Measurements from ENCODE around the gene IL1RN. TPM values are rescaled to one million over a fixed set of nuclear protein-coding genes. Genes with fewer than 3 reads are reported as not detected.

The IL1RN gene
- polyA plus RNA-seq, 4 donors = 1.4 to 8.7 (median 5.1) TPM

DNA sequence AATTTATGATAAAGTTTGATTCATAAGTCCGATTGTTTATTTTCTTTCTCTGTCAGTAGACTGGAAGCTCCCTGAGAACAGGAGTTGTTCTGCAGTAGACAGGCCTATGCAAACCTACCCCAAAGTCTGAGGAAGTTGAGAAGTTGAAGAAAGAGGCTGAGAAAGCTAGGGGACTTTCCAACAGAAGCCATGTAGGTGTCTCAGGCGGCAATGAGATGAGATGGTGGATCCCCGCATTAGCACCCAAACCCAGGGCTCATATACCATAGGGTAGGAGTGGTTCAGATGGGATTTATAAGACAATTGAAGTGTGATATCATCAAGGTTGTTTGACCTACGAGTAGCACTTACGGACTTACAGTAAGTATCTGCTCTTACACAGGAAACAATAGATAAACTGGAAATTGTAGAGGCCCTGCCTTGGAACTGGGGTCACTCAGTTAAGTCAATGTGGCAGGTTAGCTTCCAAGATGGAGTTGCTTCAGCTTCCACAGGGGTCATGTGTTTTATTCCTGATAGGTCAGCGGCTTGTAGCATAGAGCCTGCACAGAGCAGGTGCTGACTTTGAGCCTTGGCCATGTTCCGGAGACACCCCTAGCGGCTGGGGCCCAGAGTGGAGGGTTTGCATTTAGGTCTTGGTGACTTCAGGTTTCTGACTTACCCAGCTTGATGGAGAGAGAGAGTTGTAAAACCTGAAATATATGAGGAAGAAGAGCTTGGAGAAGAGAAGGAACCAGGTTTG, 44.1 kb downstream of the IL1RN start:
- no peak for DNase-seq (ENCODE audit: low read depth in 4 of 4, low spot score in 3 of 4)

DNA sequence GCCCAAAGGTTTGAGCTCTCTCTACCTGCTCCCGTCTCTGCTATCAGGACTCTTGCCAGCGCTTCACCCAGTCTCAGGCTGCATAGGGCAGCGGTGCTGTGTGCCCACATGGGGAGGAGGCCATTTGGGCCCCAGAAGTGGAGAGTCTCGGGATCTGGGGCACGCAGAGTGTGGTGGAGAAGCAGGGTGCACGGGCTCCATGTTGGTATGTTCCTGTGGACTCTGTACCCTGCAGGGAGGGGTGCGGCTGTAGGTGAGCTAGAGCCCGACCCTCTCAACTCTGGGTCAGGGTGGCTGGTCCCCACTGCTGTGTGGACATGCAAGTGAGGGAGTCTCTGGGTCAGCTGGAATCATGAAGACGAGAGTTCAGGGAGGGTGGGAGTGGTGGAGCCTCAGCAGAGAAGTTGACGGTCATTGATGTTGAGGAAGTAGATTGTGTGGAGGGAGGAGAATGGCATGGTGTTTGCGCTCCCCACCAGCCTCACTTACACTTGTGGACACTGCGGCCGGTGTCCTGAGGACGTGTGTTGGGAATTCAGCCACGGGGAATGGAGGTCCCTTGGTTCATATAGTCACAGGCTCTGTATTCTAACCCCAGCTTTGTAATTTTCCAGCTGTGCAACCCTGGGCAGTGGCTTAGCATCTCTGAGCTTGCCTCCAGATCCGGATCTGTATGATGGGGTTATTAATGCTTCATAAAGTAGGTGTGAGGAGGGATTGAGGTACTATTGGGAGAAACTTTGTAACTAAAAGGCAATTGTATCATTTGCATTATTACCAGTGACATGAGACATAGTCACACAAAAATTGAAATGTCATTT, 45.5 kb downstream of the IL1RN start:
- no peak for DNase-seq (ENCODE audit: low read depth in 4 of 4, low spot score in 3 of 4)

DNA sequence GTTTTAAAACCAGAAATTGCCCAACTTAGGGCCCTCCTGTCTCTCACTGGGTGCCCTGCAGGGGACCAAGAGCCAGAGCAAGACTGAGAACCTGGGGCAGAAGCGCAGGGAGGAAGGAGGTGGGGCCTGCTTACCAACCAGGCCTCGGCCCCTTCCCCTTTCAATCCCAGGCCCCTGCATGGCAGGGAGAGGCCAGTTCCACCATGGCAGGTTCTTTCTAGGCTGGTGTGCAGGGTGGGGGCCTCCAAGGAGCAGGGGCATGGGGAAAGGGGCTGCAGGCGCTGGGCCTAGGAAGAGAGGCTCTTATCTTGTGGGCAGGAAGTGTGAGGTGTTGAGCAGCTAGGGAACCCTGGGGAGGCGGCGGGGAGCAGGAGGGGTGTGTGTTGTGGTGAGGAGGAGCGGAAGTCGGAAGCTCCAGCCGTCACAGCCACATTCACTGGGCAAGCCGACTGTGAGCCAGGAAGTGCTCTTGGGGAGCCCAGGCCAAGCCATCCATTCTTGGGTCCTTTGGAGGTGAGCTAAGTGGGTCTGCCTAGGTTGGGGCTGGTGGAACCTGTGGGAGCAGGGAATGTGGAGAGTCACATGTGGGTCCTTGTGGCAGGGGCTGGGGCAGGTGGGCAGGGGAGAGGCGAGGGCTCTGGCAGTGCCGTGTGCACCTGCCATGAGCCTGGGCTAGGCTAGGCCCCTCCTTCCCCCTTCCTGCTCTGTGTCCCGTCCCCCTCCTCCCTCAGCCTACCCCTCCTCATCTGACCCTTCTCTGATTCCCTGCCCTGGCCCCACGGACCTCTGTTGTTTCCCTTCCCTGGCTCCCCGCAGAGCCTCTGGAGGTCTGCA, 46.4 kb downstream of the IL1RN start, which contains the start of gene PSD4:
Gene PSD4, plus strand, starts transcription at position 430 of the 834 bp plus-strand sequence. CDS start 8,486 bp downstream, outside the sequence.
- no peak for DNase-seq (ENCODE audit: low read depth in 4 of 4, low spot score in 3 of 4)

DNA sequence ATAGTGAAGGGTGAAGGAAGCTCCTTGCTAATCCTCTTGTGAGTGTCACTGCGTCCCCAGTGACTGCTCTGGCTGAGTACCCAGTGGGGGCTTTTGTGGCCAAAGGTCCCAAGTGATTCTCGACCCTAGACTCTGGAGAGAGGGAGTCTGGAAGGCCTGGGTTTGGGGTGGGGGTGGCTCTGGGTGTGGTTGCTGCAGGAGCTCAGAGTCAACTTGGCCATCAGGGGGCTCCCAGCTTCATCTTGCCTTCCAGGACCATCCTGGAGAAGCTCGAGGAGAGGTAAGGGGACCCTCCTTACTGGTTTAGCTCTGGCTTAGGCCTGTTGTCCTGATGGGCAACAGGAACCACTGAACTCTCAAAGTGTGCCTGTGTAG, 47.0 kb downstream of the IL1RN start:
- DNase-seq (ENCODE audit: low read depth in 4 of 4, low spot score in 3 of 4) = no peak

DNA sequence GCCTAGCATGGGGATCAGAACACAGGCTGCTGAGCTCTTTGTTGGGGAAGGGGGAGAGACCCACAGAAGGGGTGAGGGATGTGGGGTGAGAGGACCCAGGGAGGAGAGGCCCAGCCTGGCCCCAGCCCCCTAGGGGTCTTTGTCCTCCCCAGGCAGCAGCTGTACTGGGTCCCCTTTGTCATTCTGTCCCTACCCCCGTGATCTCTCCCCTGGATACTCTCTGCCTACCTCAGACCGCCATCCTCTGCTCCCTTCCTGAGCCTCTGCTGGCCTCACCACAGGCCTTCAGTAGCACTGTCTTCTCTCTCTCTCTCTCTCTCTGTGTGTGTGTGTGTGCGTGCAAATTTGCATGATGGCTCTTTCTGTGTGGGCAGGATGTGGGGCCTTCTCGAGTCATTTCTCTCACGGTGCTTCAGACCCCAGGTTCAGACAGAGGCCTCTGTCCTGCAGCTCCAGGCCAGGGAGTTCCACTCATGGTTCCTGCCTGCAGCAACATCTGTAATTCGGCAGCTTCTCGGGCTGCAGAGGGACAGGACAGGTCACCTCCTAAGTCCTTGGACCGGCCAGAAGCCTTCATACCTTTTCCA, 47.7 kb downstream of the IL1RN start:
- no peak for DNase-seq (ENCODE audit: low read depth in 4 of 4, low spot score in 3 of 4)

DNA sequence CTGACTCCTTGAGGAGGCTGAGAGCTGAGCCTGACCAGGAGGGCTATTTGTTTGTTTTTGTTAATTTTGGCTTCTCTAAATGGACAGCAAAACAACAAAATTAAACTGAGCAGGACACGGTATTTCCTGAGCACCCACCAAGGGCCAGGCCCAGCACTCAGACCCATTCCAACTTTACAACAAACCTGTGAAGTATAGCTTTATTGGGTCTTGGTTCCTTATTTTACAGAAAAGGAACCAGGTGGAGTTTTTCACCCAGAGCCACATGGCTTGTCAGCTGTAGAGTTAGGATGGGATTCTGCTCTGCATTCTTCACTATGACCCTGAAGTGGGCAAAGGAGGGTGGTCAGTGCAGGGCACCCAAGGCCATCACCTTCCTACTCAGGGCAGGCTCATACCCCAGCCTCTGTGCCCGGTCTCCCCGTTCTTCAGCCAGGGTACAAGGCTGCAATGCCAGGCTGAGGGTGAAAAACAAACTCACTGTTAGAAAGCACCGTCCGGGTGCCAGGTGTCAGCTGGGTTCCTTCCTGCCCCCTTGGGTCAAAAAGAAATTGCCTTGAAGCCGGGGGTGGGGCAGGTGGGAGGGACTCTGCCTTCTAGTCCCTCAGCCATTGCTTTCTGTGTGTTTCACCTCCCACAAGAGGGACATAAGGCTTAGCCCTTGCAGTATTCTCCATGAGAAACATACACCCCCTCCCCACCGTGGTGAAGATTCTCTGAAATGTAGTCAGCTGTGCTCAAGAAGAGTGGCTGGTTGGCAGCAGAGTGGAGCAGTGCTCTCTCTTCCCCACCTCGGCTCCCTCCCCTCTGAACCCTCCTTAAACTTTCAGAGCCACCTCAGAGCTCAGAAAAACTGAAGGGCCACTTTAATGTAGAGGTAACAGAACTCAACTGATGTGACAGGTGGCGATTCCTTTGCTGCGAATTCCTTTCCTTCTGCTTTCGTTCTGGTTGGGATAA, 48.6 kb downstream of the IL1RN start:
- no peak for DNase-seq (ENCODE audit: low read depth in 4 of 4, low spot score in 3 of 4)

DNA sequence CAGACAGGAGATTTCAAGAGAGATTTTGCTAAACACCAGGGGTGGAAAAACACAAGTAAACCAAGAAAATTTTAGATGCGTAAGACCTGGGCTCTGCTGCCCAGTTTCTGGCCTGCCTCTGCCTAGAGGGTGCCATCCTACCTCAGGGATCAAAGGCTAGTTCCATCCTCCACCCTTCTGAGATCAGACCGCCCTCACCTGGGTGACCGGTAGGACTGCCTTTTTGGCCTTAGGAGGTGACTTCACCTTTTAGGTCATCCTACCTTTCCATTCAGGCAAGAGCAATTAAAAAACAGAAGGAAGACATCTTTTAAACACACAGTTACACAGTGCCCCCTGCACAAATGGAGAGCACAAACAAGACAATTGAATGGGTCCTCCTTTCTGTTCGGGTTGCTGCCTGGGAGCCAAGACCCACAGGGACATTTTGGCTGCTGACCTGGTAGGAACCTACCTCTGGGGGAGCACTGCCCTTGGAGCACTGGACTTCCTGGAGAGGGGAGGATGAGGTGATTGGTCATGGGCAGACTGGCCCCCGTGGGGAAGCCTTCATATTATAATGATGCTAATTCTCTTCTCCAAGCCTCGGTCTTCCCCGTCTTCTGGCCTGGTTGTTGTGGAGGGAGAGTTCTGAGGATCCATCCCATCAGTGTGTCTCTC, 49.4 kb downstream of the IL1RN start:
- DNase-seq (ENCODE audit: low read depth in 4 of 4, low spot score in 3 of 4) = no peak

DNA sequence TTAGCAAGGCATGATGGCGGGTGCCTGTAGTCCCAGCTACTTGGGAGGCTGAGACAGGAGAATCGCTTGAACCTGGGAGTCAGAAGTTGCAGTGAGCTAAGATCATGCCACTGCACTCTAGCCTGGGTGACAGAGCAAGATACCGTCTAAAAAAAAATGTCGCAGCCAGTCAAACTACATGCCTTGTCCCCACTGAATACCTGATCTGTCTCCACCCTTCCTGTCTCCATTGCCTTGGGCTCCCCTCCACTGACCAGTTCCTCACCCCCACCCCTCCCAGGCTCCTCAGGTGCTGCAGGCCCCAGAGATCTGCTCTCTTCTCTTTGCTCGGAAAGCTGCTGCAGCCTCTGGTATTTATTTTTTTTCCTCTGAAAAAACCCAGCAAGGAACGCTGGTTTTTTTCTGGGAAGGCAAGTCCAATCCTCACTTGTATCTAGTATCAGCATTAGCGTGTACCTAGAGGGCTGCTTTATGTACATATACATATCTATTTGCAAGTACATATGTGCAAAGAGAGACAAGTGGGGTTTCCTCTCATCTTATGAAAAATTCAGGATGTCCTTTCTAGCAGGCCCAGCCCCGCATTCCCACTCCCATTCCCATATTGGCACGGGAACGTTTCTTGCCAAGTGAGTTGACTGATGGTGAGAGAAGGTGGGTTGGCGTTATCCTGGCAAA, 50.8 kb downstream of the IL1RN start:
- no peak for DNase-seq (ENCODE audit: low read depth in 4 of 4, low spot score in 3 of 4)

DNA sequence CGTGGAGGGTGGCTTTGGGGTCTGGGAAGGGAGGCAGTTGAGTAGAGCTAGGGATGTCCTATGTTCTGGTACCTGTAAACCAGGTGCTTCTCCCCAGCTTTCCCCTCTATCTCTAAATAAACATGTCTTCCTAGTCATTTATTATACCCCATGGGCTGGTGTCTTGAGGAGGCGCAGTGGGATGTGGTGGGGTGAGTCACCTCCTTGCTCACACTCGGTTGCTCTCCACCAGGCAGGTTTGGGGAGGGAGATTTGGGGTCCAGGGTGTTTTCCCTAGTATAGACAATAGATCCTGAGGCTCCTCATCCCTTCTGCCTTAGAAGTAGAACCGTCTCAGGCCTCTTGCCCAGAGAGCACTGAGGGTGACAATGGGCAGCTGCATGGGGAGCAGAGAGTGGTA, 51.5 kb downstream of the IL1RN start:
- DNase-seq (ENCODE audit: low read depth in 4 of 4, low spot score in 3 of 4) = no peak

DNA sequence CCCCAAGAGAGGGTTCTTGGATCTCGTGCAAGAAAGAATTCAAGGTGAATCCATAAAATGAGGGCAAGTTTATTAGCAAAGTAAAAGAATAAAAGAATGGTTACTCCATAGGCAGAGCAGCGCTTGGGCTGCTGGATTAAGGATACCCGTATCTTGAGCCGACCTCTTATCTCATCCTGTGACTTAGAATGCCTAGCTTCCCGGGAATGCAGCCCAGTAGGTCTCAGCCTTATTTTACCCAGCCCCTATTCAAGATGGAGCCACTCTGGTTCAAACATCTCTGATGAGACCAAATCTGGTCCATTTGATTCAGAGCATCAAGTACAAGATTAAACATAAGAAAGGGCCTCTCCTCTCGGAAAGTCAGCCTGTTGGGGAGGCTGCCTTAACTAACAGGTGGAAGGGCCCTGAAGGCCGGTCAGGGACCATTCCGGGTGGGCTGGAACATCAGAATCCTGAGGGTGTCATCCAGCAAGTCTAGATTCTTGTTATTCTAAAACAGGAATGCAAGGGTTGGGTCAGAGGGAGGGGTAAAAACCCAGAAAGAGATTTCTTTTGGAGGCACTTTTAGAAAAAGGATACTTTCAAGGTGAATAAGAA, 52.1 kb downstream of the IL1RN start:
- DNase-seq (ENCODE audit: low read depth in 4 of 4, low spot score in 3 of 4) = no peak

DNA sequence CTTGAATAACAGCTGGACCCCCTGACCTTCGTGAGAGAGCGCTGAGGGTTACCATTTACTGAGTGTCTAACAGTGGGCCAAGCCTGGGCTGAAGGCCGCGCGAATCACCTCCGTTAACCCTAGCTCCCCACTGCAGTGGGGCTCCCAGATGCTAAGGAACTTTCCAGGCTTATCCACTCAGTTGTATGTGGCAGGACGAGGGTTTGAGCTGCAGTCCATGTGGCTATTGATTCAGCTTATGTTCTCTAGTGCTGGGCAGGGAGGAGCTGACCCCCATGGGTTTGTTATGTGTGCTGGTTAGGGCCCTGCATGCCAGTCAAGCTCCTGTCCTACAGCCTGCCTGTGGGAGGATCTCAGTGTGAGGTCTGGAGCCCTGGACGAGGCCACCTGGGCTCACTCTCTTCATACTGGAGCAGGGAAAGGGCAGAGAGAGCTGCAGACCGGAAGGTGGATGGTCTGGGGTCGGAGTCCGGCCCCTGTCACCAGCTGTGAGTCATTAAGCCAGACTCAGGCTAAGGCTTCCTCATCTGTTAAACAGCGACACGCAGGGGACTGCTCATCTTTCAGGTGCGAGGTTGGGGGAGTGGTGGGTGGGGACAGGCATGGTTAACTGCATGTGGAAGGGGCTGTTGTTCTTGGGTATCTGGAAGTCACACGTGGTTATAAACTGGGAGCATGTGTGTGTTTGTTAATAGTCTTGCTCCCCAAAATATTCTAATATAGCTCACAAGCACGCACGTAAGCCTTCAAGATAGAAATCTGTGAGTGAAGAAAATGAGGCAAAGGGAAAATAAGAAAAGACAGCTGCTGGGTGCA, 52.9 kb downstream of the IL1RN start:
- no peak for DNase-seq (ENCODE audit: low read depth in 4 of 4, low spot score in 3 of 4)

DNA sequence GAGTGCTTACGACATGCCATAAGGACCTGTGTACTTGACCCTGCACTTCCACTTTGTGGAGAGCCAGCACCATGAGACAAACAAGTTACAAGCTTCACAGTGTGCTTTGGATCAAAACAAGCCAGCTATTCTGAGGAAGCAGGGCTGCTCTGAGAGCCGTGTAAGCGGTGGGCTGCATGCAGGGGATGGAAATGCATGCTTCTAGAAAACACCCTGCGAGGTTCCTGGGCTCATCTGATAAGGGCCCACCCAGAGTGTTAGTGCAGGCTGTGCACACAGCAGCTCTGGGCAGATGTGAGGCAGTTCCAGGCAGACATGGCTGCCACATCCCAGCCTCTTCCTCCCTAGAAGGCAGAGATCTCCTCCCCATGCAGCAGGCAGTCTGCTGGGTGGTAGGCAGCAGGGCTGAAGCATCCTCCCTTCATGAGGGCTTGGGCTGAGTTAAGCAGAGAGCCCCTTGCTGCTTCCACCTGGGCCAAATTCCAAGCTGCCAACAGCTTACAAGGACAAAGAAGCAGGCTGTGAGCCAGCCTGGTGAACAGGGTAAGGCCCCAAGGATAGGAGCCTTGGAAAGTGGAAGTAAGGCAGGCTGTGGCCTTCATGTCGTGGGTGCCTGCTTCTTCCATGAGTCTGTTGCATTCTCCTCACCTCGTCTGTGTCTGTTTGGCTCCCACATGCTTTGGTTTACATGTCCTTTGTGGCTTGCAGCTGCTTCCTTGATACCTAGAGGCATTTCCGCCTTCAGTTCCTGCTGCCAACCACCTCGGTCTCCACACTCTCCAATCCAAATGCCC, 54.1 kb downstream of the IL1RN start:
- no peak for DNase-seq (ENCODE audit: low read depth in 4 of 4, low spot score in 3 of 4)

DNA sequence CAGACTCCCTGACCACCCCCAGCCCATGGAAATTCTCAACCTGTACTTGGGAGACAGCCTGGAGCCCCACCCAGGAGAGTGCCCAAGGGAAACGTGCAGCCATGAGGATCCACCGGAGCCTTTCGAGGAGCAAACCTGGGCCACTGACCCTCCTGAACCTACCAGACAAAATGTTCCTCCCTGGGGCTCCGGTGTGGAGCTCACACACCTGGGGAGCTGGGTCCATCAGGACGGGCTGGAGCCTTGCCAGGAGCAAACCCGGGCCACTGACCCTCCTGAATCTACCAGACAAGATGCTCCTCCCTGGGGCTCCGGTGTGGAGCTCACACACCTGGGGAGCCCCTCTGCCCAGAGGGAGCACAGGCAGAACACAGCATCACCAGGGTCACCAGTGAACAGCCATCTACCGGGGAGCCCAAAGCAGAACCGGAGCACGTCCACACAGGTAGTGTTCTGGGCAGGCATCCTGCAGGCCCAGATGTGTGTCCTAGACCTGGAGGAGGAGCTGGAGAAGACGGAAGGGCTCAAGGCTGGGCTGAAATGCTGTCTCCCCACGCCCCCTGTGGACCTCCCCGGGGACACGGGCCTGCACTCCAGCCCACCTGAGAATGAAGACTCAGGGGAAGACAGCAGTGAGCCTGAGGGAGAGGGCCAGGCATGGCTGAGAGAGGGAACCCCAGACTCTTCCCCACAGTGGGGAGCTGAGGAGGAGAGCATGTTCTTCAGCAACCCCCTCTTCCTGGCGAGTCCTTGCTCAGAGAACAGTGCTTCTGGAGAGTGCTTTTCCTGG, 55.3 kb downstream of the IL1RN start:
- DNase-seq (ENCODE audit: low read depth in 4 of 4, low spot score in 3 of 4) = no peak

DNA sequence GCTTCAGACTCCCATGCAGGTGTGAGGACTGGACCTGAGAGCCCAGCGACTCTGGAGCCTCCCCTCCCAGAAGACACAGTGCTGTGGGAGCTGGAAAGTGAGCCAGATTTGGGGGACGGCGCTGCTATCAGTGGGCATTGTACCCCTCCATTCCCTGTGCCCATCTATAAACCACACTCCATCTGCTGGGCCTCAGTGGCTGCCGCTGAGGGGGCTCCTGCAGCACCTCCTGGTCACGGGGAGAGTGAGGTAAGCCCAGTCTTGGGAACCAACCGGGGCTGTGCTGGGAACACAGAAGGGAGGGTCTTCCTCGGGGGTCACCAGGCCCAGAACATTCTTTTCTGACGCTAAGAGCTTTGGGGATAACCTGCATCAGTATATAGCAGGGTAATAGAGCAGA, 55.9 kb downstream of the IL1RN start:
- DNase-seq (ENCODE audit: low read depth in 4 of 4, low spot score in 3 of 4) = no peak
